KOPT-K1 (cell line): ENCODE data around the gene PCDHA5.
"Not testable (repeated sequence)": the region's sequence is repeated elsewhere in the genome, so short reads cannot be mapped to it uniquely, and the experiment has no call there.

Source experiments
- H3K27ac ChIP-seq: fragments of 200-600 bp; sonication (generic); 2 replicates; pipeline ENCODE4 v1.5.1; 2016; ENCODE audit warnings: antibody characterized with exemption, mild to moderate bottlenecking, low read depth, low read length; ENCODE audit not compliant: poor library complexity, severe bottlenecking
- H3K36me3 ChIP-seq: fragments of 200-600 bp; sonication (generic); 2 replicates; pipeline ENCODE4 v1.5.1; 2017; ENCODE audit warnings: antibody characterized with exemption, mild to moderate bottlenecking, low read length, moderate library complexity; ENCODE audit not compliant: insufficient read depth
- H3K9me3 ChIP-seq: fragments of 200-600 bp; sonication (generic); 2 replicates; pipeline ENCODE4 v1.5.1; 2017; ENCODE audit warnings: antibody characterized with exemption, low read length, mild to moderate bottlenecking; ENCODE audit not compliant: insufficient read depth, poor library complexity, severe bottlenecking

Gene PCDHA5

GRCh38 chr5:140821375-140822280 is at the start of gene PCDHA5:
PCDHA5 (plus strand) TSS chr5:140821613.
- no peak within 1 kb of the TSS for H3K27ac ChIP-seq

GRCh38 chr5:140780512-140780911 is 40.9 kb upstream of the PCDHA5 start:
- Histone ChIP-seq H3K36me3 (no peaks in the 10 kb centered on the region), H3K9me3 (peaks cover 42% of the 10 kb centered on the region), H3K27ac (no peak overlapping the region)

More at GRCh38 chr5:140821375-140822280, at the start of gene PCDHA5:
- Histone ChIP-seq H3K9me3 (no peaks in the 10 kb centered on the region), H3K36me3 (no peaks in the 10 kb centered on the region)

- Histone ChIP-seq H3K27ac (no peak within 1 kb of the TSS), H3K36me3 (no peaks in the 10 kb centered on the region), H3K9me3 (peaks cover 45% of the 10 kb centered on the region)
Observed at GRCh38 chr5:140785905-140786686, 35.3 kb upstream of the PCDHA5 start, which contains the start of gene PCDHA1. PCDHA1 (plus strand) TSS chr5:140786140.

GRCh38 chr5:140787422-140787821 is 34.0 kb upstream of the PCDHA5 start:
- H3K9me3 ChIP-seq, result peaks cover 39% of the 10 kb centered on the region
- not testable (repeated sequence) for H3K27ac ChIP-seq, H3K36me3 ChIP-seq

GRCh38 chr5:140787849-140788504 is 33.4 kb upstream of the PCDHA5 start:
- H3K27ac ChIP-seq, H3K36me3 ChIP-seq: not testable (repeated sequence)
- peaks cover 33% of the 10 kb centered on the region for H3K9me3 ChIP-seq

- no peaks in the 10 kb centered on the region for H3K36me3 ChIP-seq
- peaks cover 18% of the 10 kb centered on the region for H3K9me3 ChIP-seq
- no peak overlapping the region for H3K27ac ChIP-seq
Observed at GRCh38 chr5:140791089-140791488, 30.3 kb upstream of the PCDHA5 start.

- Histone ChIP-seq H3K27ac (no peak within 1 kb of the TSS), H3K9me3 (no peaks in the 10 kb centered on the region), H3K36me3 (no peaks in the 10 kb centered on the region)
Observed at GRCh38 chr5:140794595-140795258, 26.7 kb upstream of the PCDHA5 start, which contains the start of gene PCDHA2. PCDHA2 (plus strand) TSS chr5:140794852.

- no peaks in the 10 kb centered on the region for H3K36me3 ChIP-seq
- no peaks in the 10 kb centered on the region for H3K9me3 ChIP-seq
- no peak overlapping the region for H3K27ac ChIP-seq
Observed at GRCh38 chr5:140795259-140795641, 26.2 kb upstream of the PCDHA5 start.

- not testable (repeated sequence) for H3K36me3 ChIP-seq, H3K27ac ChIP-seq, H3K9me3 ChIP-seq
Observed at GRCh38 chr5:140796072-140796717, 25.2 kb upstream of the PCDHA5 start.

GRCh38 chr5:140796718-140797095 is 24.7 kb upstream of the PCDHA5 start:
- Histone ChIP-seq H3K9me3 (no peaks in the 10 kb centered on the region), H3K27ac (no peak overlapping the region), H3K36me3 (no peaks in the 10 kb centered on the region)

GRCh38 chr5:140800816-140801493 is 20.5 kb upstream of the PCDHA5 start, which contains the start of gene PCDHA3:
PCDHA3 (plus strand) TSS chr5:140801057.
- no peaks in the 10 kb centered on the region for H3K36me3 ChIP-seq
- no peaks in the 10 kb centered on the region for H3K9me3 ChIP-seq
- H3K27ac ChIP-seq, result no peak within 1 kb of the TSS

- H3K27ac ChIP-seq, result no peak overlapping the region
Observed at GRCh38 chr5:140801494-140801841, 19.9 kb upstream of the PCDHA5 start.

GRCh38 chr5:140802381-140802780 is 19.0 kb upstream of the PCDHA5 start:
- H3K36me3 ChIP-seq, H3K27ac ChIP-seq, H3K9me3 ChIP-seq: not testable (repeated sequence)

More at GRCh38 chr5:140801494-140801841, 19.9 kb upstream of the PCDHA5 start:
- Histone ChIP-seq H3K36me3 (no peaks in the 10 kb centered on the region), H3K9me3 (no peaks in the 10 kb centered on the region)
